Mucosa of descending colon (tissue), 3 donors: ENCODE results near the gene EEPD1. TPM values are rescaled to one million over a fixed set of nuclear protein-coding genes. Genes with fewer than 3 reads are reported as not detected.
A peak's percentile ranks its signal among the peaks of the same experiment; 100 is the strongest.
"Not testable (repeated sequence)": the region's sequence is repeated elsewhere in the genome, so short reads cannot be mapped to it uniquely, and the experiment has no call there.

Experiments
- ATAC-seq: fragments of 200-7000 bp; cut with Tn5 transposase; one replicate; pipeline ENCODE4 v1.9.1; 2020; ENCODE audit warnings: mild to moderate bottlenecking, moderate library complexity
- DNase-seq, 3 donors: peaks; one replicate each; pipeline ENCODE4 v3.0.0-alpha.2; 2020
- H3K36me3 ChIP-seq: fragments of 200-600 bp; one replicate; pipeline ENCODE4 v1.8.0; 2021; ENCODE audit warnings: low read depth, mild to moderate bottlenecking
- H3K4me1 ChIP-seq: fragments of 200-600 bp; one replicate; pipeline ENCODE4 v1.8.0; 2021; ENCODE audit warnings: low read depth, mild to moderate bottlenecking
- H3K4me3 ChIP-seq: fragments of 200-600 bp; one replicate; pipeline ENCODE4 v1.8.0; 2021; ENCODE audit warnings: mild to moderate bottlenecking
- H3K9me3 ChIP-seq: fragments of 200-600 bp; one replicate; pipeline ENCODE4 v1.8.0; 2021; ENCODE audit warnings: mild to moderate bottlenecking
- CTCF ChIP-seq: fragments of 200-600 bp; IDR thresholded peaks from one replicate; pipeline ENCODE4 v1.8.0; 2022; ENCODE audit warnings: antibody characterized with exemption, mild to moderate bottlenecking
- intact Hi-C, 2 donors: fragments of 100-400 bp; cut with DNase I in 1 of 2; cut with micrococcal nuclease in 1 of 2; formaldehyde crosslinking; loops; one replicate each; pipeline versions ENCODE4 v1.11.0 to v1.11.1; 2022; cut with DNase I, micrococcal nuclease
- total RNA-seq, 3 donors: library from RNA; stranded (reverse); fragmentation: NEBNext Ultra II Directional in 2 of 3; extraction: Animal tissue kit (Norgen Biotek cat#: 25700) in 2 of 3; gene quantifications; one replicate each; pipeline versions ENCODE4 v1.2.1 to v1.2.4, GENCODE V29; 2021 to 2023
- donor health status: DM: no; HTN: no; CAD: no; lungs with moderate emphysema.
- donor health status: DM: no; HTN: no; CAD: no.
- donor health status: DM: no; HTN: yes; CAD: no.

EEPD1 gene
- total RNA-seq, 3 donors from 2014 or later: 9.9 to 16.8 (median 16.3) TPM

GRCh38 chr7:36314491-36314890 is 161.4 kb downstream of the EEPD1 start:
- no peak for TF ChIP-seq CTCF
- intact Hi-C loops: loop anchor here in 1 of 2 donors (10.0 kb wide), 1 partner anchor 330 kb away; no protein-coding TSS in a partner anchor
- Histone ChIP-seq H3K4me1 (no peaks in the 10 kb centered on the region), H3K36me3 (no peaks in the 10 kb centered on the region), H3K4me3 (no peak overlapping the region), H3K9me3 (no peaks in the 10 kb centered on the region)
- DNase-seq (no peak), ATAC-seq (no peak)

- intact Hi-C loops: loop anchor here in 1 of 2 donors (10.0 kb wide), 1 partner anchor 331 kb away; no protein-coding TSS in a partner anchor
- Histone ChIP-seq H3K4me3 (no peak overlapping the region), H3K36me3 (no peaks in the 10 kb centered on the region), H3K9me3 (no peaks in the 10 kb centered on the region), H3K4me1 (no peaks in the 10 kb centered on the region)
- ATAC-seq (peak; percentile 58), DNase-seq (peak in 1 of 3 donors; percentile 55)
- no peak for TF ChIP-seq CTCF
Measured at GRCh38 chr7:36315309-36315944, 162.4 kb downstream of the EEPD1 start.

GRCh38 chr7:36316319-36316718 is 163.3 kb downstream of the EEPD1 start:
- DNase-seq: no peak
- no peaks in the 10 kb centered on the region for H3K4me1 ChIP-seq
- ATAC-seq: no peak
- TF ChIP-seq CTCF: no peak
- H3K36me3 ChIP-seq: no peaks in the 10 kb centered on the region
- intact Hi-C loops: loop anchor here in 1 of 2 donors (10.0 kb wide), 1 partner anchor 332 kb away; no protein-coding TSS in a partner anchor
- no peak overlapping the region for H3K4me3 ChIP-seq
- H3K9me3 ChIP-seq: no peaks in the 10 kb centered on the region

GRCh38 chr7:36317276-36317675 is 164.2 kb downstream of the EEPD1 start:
- no peak for DNase-seq
- no peak for TF ChIP-seq CTCF
- H3K36me3 ChIP-seq: no peaks in the 10 kb centered on the region
- no peaks in the 10 kb centered on the region for H3K9me3 ChIP-seq
- no peaks in the 10 kb centered on the region for H3K4me1 ChIP-seq
- intact Hi-C loops: loop anchor here in 1 of 2 donors (10.0 kb wide), 1 partner anchor 332 kb away; no protein-coding TSS in a partner anchor
- H3K4me3 ChIP-seq: no peak overlapping the region
- no peak for ATAC-seq

- H3K36me3 ChIP-seq: no peaks in the 10 kb centered on the region
- H3K4me3 ChIP-seq: no peak overlapping the region
- ATAC-seq: no peak
- no peaks in the 10 kb centered on the region for H3K4me1 ChIP-seq
- no peak for DNase-seq
- intact Hi-C loops: loop anchor here in 1 of 2 donors (10.0 kb wide), 1 partner anchor 333 kb away; no protein-coding TSS in a partner anchor
- TF ChIP-seq CTCF: no peak
- no peaks in the 10 kb centered on the region for H3K9me3 ChIP-seq
Measured at GRCh38 chr7:36318116-36318515, 165.1 kb downstream of the EEPD1 start.

- H3K4me3 ChIP-seq, intact Hi-C loops, DNase-seq, ATAC-seq, H3K36me3 ChIP-seq, H3K9me3 ChIP-seq, H3K4me1 ChIP-seq: not testable (repeated sequence)
Measured at GRCh38 chr7:36321284-36321683, 168.2 kb downstream of the EEPD1 start.
